ENCODE measurements around the gene RPP25L. TPM values are rescaled to one million over a fixed set of nuclear protein-coding genes. Genes with fewer than 3 reads are reported as not detected.

RPP25L gene
- total RNA-seq, 1 donor from 2014 or later, result 43.4 TPM

DNA sequence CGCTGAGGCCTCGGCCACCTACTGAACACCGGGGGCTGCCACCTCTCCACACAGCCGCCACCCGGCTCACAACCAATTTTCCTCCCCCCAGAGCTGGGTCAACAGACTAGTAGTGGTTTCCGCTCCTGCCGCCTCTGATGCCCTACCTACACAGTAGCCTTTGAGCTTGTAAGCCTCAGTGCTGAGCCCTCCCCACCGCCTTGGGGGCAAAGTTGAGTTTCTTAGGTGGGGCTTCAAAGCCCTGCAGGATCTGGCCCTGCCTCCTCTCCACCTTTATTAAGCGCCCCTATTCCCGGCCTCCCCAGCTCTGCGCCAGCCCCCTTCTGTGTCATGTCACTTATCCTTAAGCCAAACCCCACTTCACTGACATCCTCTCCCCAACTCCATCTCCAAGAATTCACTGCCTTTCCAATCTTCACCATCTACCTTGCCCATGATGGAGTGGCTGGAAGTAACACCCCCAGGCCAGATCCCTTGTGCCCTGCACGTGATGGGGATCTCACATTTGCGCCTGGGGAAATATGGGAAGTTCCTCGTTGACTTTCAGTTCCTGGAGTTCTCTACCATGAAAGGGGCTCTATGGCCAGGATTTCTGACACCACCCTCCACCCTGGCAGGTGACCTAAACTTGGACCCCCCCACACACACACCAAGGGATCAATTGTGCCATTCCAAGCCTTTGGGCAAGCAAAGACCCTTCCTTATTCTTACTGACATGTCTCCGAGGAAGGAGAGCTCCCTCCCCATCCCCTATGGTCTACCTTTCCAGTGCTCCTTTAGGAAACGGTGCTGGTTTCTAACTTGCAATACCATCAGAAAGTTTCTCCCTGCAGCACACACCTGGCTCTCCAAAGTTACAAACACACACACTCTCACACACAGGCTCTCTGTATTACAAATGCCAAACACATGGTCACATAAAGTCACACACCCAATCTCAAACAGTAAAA is 19.7 kb downstream of the RPP25L start:
- intact Hi-C loops (cut with DNase I), result loop anchor here (2.0 to 10.0 kb wide), 2 partner anchors 43 to 187 kb away; no protein-coding TSS in a partner anchor

DNA sequence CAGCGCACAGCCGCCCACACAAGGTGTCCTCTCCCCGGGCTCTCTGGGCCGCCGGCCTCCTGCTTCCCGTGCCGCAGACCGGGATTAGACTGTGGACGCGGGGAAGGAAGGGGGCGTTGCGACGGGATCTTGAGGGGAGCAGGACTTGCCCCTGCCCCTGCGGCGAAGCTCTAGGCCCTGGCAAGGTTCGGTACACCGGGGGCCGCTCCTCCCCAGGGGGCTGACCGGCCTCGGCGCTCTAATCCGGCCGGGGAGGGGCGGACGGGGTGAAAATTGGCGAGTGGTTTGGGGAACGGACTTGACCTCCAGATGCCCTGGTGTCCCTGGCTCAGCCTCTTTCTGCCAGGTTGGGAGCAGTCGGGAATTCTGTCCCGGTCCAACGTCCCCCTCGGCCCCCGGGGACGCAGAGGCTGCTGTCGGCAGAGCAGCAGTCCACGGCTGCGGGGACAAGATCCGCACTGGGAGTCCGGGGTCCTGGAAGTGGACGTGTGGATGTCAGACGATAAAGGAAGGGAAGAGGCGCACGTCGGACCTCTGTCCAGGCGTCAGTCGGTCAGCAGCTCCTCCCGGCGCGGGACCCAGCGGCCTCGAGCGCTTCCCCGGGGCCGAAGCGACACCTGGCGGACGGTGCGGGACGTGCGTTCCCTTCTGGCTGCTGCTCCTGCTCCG is 20.5 kb downstream of the RPP25L start:
- DNase-seq (peak; percentile 93), ATAC-seq (ENCODE audit: poor library complexity) (peak; percentile 89)
- intact Hi-C loops (cut with DNase I), result loop anchor here (2.0 to 10.0 kb wide), 2 partner anchors 43 to 187 kb away; no protein-coding TSS in a partner anchor

More for the DNA sequence above, 19.7 kb downstream of the RPP25L start:
- DNase-seq (no peak), ATAC-seq (ENCODE audit: poor library complexity) (no peak)

- peak; percentile 71 for DNase-seq
- intact Hi-C loops (cut with DNase I), result loop anchor here (2.0 to 10.0 kb wide), 2 partner anchors 42 to 186 kb away; no protein-coding TSS in a partner anchor
- peak; percentile 22 for ATAC-seq (ENCODE audit: poor library complexity)
Observed at GRCh38 chr9:34590381-34591247, 21.3 kb downstream of the RPP25L start.

GRCh38 chr9:34589636-34590380 is 22.1 kb downstream of the RPP25L start, which contains the start of gene CNTFR:
TSS of gene CNTFR (minus strand) at chr9:34589724. CDS start at chr9:34568981, 20,743 bp downstream.
- DNase-seq (peak; percentile 71), ATAC-seq (ENCODE audit: poor library complexity) (peak; percentile 11)
- intact Hi-C loops (cut with DNase I), result loop anchor here (2.0 to 10.0 kb wide), 2 partner anchors 41 to 185 kb away; no protein-coding TSS in a partner anchor

- DNase-seq (no peak), ATAC-seq (ENCODE audit: poor library complexity) (no peak)
- intact Hi-C loops (cut with DNase I), result no loop called here
Observed at GRCh38 chr9:34588671-34589635, 22.9 kb downstream of the RPP25L start.

DNA sequence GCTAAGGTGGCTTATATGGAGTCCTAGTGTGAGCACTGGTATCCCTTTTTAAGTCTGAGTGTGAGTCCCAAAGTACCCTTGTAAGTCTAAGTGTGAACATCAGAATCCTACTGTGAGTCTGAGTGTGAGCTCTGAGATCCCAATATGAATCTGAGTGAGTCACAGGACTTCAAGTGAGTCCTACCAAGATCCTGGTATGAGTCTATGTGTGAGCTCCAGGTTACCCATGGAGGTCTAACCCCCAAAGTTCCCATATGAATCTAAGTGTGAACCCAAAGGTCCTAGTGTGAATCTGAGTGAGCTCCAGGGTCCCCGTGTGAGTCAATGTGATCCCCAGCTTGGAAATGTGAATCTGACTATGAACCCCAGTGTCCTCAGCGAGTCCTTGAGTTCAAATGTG is 24.6 kb downstream of the RPP25L start:
- intact Hi-C loops (cut with DNase I), result no loop called here
- ATAC-seq (ENCODE audit: poor library complexity) (no peak), DNase-seq (no peak)

- intact Hi-C loops (cut with DNase I), result no loop called here
- no peak for DNase-seq
- ATAC-seq (ENCODE audit: poor library complexity), result no peak
Observed at GRCh38 chr9:34585946-34586669, 25.8 kb downstream of the RPP25L start.

DNA sequence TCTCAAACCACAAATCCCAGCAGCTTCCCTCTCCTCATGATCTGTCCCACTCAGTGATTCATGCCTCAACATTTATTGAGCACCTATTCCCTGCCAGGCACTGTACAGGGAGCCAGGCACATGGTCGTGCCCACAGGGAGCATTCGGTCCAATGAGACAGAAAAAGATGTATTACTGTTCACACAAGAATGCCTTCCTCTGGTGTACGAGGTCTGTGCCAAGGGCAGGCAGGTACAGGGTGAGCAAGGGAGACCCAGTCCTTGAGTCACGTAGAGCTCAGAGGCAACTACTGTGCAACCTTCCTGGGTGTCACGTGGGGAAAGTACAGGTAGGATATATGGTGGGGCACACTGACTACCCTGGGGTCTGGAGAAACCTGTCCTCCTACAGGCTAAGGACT is 26.9 kb downstream of the RPP25L start:
- no peak for DNase-seq
- intact Hi-C loops (cut with DNase I), result no loop called here
- no peak for ATAC-seq (ENCODE audit: poor library complexity)

- ATAC-seq (ENCODE audit: poor library complexity) (no peak), DNase-seq (no peak)
- intact Hi-C loops (cut with DNase I), result no loop called here
Observed at GRCh38 chr9:34582787-34583186, 29.1 kb downstream of the RPP25L start.

DNA sequence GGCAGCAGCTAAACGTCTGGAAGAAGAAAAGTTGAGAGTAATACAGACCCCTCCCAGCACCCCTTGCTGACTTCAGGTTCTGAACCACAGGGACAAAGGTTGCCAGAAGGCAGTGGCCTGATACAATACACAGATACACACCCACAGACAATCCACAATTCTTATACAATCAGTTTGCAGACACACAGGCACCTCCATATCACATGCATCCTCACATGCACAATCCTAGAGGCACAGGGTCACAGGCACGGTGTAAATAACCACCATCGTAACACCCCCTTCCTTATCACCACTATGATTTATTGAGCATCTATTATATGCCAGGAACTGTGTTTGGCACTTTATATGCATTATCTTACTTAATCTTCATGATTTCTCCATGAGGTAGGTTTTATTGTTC is 30.6 kb downstream of the RPP25L start:
- no peak for ATAC-seq (ENCODE audit: poor library complexity)
- intact Hi-C loops (cut with DNase I), result no loop called here
- DNase-seq, result no peak

DNA sequence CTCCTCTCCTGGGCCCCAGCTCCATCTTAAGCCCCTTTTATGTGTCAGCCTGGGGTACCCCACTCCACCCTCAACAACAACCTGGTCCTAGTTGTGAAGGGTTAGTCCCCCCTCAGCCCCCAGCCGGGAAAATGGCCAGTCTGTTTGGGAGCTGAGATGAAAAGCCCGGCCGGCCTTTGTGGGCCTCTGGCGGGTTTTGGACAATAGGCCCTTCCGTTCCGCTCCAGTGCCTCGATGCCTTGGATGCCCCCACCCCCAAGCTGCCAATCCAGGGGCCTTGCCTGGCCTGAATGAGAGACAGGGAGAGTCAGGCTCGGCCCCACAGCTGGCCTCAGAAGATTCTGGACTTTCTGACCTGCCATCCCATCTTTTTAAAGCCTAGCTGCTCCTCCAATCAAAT is 31.5 kb downstream of the RPP25L start:
- intact Hi-C loops (cut with DNase I), result no loop called here
- DNase-seq (peak; percentile 8), ATAC-seq (ENCODE audit: poor library complexity) (no peak)

DNA sequence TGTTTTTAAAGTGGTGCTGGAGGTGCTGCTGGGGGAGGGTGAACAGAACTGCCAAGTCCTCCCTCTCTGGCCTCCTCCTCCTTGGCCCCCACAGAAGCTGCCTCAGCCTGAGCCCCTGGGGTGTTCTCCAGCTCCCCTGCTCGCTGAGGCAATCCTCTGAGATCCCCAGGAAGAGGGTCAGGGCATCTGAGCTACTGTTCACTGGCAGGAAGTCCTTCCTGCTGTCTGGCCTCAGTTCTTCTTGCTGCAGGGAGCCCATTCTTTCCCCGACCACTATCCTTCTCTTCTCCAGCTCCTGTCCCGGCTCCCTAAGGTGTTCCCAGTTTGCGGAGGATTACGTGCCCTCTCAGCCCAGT is 32.1 kb downstream of the RPP25L start:
- DNase-seq (peak; percentile 5), ATAC-seq (ENCODE audit: poor library complexity) (no peak)
- intact Hi-C loops (cut with DNase I), result no loop called here

DNA sequence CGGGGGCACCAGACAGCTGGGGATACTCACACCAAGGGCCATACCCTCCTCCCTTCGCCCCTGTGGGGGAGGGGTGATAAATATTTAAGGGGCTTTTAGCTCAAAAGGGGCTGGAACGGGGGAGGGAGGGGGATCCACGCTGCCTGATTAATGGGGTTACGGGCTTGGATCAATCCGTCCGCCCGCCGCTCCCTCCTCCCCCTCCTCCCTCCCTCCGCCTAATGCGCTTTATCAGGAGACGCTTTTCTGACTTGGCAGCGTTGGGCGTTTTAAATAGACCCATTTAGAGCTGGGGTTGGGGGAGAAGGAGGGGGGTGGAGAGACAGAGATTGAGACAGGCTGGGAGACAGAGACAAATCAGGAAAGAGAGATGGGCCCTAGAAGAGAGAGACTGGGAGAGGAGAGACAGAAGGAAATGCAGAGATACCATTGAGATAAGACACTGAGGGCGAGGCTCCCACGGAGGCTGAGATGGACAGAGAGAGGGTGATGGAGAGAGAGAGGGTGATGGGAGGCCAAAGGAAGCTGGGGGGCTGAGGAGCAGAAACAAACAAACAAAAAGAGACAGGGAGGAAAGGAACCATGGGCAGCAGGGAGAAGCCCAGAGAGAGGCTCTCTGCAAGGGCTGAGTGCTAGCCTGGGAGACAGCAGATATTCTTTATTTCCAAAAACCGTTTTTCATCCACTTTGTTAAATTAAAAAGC is 32.6 kb downstream of the RPP25L start:
- peak; percentile 81 for ATAC-seq (ENCODE audit: poor library complexity)
- no peak for DNase-seq
- intact Hi-C loops (cut with DNase I), result no loop called here

DNA sequence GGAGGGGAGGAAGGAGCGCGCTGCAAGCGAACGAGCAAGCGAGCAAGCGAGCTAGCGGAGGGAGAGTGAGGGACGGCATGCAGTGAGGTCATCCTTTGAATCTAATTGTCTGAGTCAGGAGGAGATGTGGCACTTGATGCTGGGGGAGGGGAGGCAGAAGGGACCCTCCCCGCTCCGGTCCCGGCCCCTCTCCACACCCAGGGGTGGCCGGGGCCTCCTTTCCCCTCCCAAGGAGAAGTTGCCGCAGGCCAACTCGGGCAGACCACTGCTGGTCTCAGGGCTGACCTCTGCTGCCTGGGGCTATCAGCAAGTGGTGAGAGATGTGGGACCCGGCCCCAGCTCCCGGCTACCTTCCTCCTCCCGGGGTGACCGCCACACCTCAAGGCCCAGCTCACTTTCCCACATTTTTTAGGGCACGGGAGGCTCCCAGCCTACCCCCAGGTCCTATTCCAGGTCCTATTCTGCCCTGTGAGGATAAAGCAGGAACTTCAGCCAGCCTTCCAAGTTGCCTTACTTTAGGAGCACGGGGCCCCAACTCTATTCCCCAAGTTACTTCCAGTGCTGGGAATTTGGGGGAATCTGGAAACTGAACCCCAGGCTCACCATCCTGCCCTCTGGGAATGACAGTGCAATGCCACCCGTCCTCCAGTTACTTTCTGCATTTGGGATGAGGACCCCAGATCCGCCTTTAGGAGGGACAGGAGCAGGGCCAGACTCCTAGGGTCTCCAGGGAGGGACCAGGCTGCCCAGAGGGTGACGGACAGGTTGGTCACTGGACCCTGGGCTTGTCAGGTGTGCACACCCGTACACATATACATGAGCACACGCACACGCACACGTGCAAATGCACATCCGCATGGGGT is 33.4 kb downstream of the RPP25L start:
- intact Hi-C loops (cut with DNase I), result no loop called here
- no peak for DNase-seq
- peak; percentile 62 for ATAC-seq (ENCODE audit: poor library complexity)
